Colonic mucosa (tissue), 4 donors: ENCODE measurements around the gene NCKAP5. TPM values are rescaled to one million over a fixed set of nuclear protein-coding genes. Genes with fewer than 3 reads are reported as not detected.
A peak's percentile ranks its signal among the peaks of the same experiment; 100 is the strongest.

Source experiments
- DNase-seq: peaks from one replicate; pipeline ENCODE4 v3.0.0-alpha.2; 2020
- H3K27ac ChIP-seq: fragments of 200-600 bp; one replicate; pipeline ENCODE4 v1.8.0; 2021
- H3K27me3 ChIP-seq: fragments of 200-600 bp; one replicate; pipeline ENCODE4 v1.8.0; 2021
- H3K36me3 ChIP-seq: fragments of 200-600 bp; one replicate; pipeline ENCODE4 v1.8.0; 2021
- H3K4me1 ChIP-seq: fragments of 200-600 bp; one replicate; pipeline ENCODE4 v1.8.0; 2021; ENCODE audit warnings: mild to moderate bottlenecking
- H3K4me3 ChIP-seq: fragments of 200-600 bp; one replicate; pipeline ENCODE4 v1.8.0; 2021
- H3K9ac ChIP-seq, 2 donors: one replicate each; pipeline ENCODE4 v1.7.0; 2013; ENCODE audit warnings: control low read depth in 2 of 2, low read depth in 2 of 2, low read length in 2 of 2
- H3K9me3 ChIP-seq: fragments of 200-600 bp; one replicate; pipeline ENCODE4 v1.8.0; 2021
- CTCF ChIP-seq: fragments of 200-600 bp; IDR thresholded peaks from one replicate; pipeline ENCODE4 v1.8.0; 2022; ENCODE audit warnings: antibody characterized with exemption, mild to moderate bottlenecking
- intact Hi-C: fragments of 100-400 bp; cut with DNase I; formaldehyde crosslinking; loops from one replicate; pipeline ENCODE4 v1.14.1; 2022
- total RNA-seq, 2 donors: library from RNA; stranded (reverse); fragmentation: NEBNext Ultra II Directional in 1 of 2; extraction: Animal tissue kit (Norgen Biotek cat#: 25700) in 1 of 2; gene quantifications; one replicate each; pipeline ENCODE4 v1.2.1, GENCODE V29; 2021
- donor health status: healthy.
- donor health status: DM: no; HTN: no; CAD: no.
- donor health status: DM: no; HTN: no; CAD: no.

NCKAP5 gene
- total RNA-seq, 2 donors from 2014 or later, result 2.9 to 3.7 TPM

DNA sequence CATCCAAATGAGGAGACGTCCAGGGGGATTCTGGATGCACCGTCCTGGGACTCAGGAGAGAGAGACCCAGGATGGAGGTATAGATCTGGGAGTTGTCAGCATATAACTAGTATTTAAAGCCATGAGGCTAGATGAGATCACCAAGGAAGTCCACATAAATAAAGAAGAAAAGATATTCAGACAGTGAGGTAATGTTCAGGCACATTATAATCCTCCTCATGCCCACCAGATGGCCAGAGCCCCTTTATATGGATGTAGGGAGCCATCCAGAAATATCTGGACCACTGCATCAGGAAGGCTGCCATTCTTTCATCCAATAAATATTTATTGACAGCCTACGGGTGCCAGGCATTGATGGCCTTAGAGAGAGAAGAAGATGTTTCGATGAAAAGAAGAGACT is 21.2 kb upstream of the NCKAP5 start:
- Histone ChIP-seq H3K4me1 (no peaks in the 10 kb centered on the region), H3K36me3 (no peaks in the 10 kb centered on the region), H3K9ac (no peak overlapping the region), H3K9me3 (no peaks in the 10 kb centered on the region), H3K27me3 (no peaks in the 10 kb centered on the region), H3K4me3 (no peak overlapping the region), H3K27ac (no peak overlapping the region)
- intact Hi-C loops, result no loop called here
- no peak for TF ChIP-seq CTCF
- DNase-seq, result no peak

- H3K4me3 ChIP-seq, result no peak overlapping the region
- TF ChIP-seq CTCF, result no peak
- no peak overlapping the region for H3K27ac ChIP-seq
- no peak overlapping the region for H3K9ac ChIP-seq
- no peaks in the 10 kb centered on the region for H3K9me3 ChIP-seq
- no peaks in the 10 kb centered on the region for H3K4me1 ChIP-seq
- intact Hi-C loops, result no loop called here
- no peaks in the 10 kb centered on the region for H3K36me3 ChIP-seq
- no peaks in the 10 kb centered on the region for H3K27me3 ChIP-seq
- DNase-seq, result no peak
Observed at GRCh38 chr2:133588144-133588543, 19.9 kb upstream of the NCKAP5 start.

- Histone ChIP-seq H3K36me3 (no peaks in the 10 kb centered on the region), H3K27me3 (no peaks in the 10 kb centered on the region), H3K9ac (no peak overlapping the region), H3K4me1 (no peaks in the 10 kb centered on the region), H3K9me3 (no peaks in the 10 kb centered on the region), H3K27ac (no peak overlapping the region), H3K4me3 (no peak overlapping the region)
- intact Hi-C loops, result no loop called here
- no peak for TF ChIP-seq CTCF
- no peak for DNase-seq
Observed at GRCh38 chr2:133586978-133587377, 18.7 kb upstream of the NCKAP5 start.

DNA sequence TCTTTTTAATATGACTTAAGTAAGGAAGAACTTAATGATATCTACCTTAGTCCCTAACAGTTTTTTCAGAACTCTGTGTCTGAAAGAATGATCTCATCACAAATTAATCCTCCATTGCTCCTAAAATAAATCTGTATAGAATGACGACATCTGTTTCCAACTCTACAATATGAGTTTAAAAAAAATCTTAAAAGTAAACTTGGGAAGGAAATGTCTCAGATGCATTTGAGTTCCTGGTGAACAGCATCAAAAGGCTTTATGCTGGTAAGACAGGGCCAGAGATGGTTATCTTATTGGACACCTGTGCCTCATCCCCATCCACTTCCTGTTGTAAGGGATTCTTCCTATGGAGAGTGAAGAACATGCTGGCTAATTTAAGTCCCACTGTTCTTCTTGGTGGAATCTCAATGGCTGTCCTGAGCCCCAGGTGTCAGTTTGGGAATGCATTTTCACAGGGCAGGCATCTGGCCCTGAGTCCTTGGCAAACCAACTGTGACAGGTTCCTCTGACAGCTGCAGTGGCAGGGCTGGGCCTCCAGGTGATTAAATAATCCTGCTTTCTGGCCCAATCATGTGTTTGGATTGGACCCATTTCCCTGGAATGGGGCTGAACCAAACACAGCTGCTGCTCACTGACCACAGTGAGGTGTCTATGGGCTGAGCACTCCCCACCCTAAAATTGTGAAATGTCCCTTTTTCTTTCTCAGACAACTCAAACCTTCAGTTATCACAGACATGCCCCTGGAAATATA is 12.9 kb upstream of the NCKAP5 start:
- DNase-seq, result no peak
- Histone ChIP-seq H3K9ac (no peak overlapping the region), H3K27me3 (no peaks in the 10 kb centered on the region), H3K4me1 (no peaks in the 10 kb centered on the region), H3K9me3 (no peaks in the 10 kb centered on the region), H3K4me3 (no peak overlapping the region), H3K36me3 (no peaks in the 10 kb centered on the region), H3K27ac (no peak overlapping the region)
- intact Hi-C loops, result no loop called here
- no peak for TF ChIP-seq CTCF

DNA sequence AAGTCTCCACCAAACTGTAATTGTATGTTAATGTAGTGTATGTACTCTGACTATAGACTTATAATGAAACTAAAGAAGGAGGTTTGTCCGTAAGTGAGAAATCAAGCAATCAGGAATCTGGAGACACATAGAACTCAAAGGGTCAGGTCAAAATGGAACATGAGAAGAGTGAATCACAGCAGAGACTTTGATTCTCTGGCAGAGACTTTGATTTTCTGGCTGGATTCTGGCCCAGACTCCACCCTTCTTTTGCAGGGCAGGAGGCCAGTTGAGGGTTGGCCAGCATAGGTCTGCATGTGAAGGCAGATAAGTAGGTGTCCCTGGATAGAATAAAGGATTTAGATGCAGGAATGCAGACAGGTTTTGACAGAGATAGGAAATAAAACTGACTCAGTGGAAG is 11.0 kb upstream of the NCKAP5 start:
- no peaks in the 10 kb centered on the region for H3K36me3 ChIP-seq
- no peak for TF ChIP-seq CTCF
- no peaks in the 10 kb centered on the region for H3K9me3 ChIP-seq
- peak; percentile 49 for DNase-seq
- H3K9ac ChIP-seq, result no peak overlapping the region
- H3K27me3 ChIP-seq, result no peaks in the 10 kb centered on the region
- no peak overlapping the region for H3K27ac ChIP-seq
- H3K4me3 ChIP-seq, result no peak overlapping the region
- intact Hi-C loops, result no loop called here
- H3K4me1 ChIP-seq, result no peaks in the 10 kb centered on the region
